ENCODE data around the gene ASCC3.

DNA sequence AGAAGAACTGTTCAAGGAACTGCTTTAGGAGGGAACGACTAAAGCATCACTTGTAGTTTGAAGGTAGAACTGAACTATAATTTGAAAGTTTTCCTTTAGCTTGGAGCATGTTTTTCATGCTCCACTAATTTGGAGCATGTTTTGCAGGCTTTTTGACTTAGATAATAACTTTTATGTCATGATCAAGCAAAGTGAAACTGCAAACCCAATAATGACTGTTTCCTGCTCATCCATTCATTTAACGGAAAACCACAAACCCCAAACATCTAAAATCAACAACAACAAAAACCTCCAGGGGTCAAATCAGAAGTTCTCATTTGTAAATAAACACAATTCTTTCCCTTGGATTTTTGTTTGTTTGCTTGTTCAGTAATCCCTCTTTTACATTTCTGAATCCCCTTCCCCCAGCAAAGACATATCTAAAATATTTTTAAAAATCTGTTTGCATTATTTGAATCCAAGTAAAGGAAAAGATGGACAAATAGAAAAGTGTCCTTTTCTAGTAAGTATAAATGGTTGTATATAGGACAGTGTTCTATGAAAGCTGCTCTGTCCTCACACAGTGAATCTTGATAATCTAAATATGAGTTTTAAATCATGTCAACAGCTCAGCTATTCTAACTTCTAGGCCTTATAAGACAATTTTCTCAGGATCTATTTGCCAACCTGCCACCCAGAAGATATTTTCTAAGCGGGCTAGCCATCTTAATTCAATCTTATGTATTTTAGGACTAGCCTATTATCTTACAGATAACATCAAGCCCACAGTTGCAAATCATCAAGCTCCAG, 419.0 kb downstream of the ASCC3 start:
- TF ChIP-seq FOXK2 (IDR thresholded peaks at IDR 0.05) (no peak), FOXA1 (IDR thresholded peaks at IDR 0.05) (no peak), ZNF384 (IDR thresholded peaks at IDR 0.05) (no peak), SP1 (IDR thresholded peaks at IDR 0.05) (no peak), FOXM1 (IDR thresholded peaks at IDR 0.05; ENCODE audit: borderline replicate concordance) (no peak), SUZ12 (IDR thresholded peaks at IDR 0.05) (no peak), NFRKB (IDR thresholded peaks at IDR 0.05) (no peak), HDGF (IDR thresholded peaks at IDR 0.05; ENCODE audit: borderline replicate concordance) (no peak), ELF4 (IDR thresholded peaks at IDR 0.05) (no peak), CTBP1 (IDR thresholded peaks at IDR 0.05; ENCODE audit: borderline replicate concordance) (no peak), L3MBTL2 (conservative IDR thresholded peaks at IDR 0.05) (no peak)
- TF ChIP-seq, protein P1, sequence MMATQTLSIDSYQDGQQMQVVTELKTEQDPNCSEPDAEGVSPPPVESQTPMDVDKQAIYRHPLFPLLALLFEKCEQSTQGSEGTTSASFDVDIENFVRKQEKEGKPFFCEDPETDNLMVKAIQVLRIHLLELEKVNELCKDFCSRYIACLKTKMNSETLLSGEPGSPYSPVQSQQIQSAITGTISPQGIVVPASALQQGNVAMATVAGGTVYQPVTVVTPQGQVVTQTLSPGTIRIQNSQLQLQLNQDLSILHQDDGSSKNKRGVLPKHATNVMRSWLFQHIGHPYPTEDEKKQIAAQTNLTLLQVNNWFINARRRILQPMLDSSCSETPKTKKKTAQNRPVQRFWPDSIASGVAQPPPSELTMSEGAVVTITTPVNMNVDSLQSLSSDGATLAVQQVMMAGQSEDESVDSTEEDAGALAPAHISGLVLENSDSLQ (IDR thresholded peaks at IDR 0.05): no peak

Data from HEK293T (cell line).